Ascending aorta (tissue), 2 donors: ENCODE results near the gene SULT1B1. TPM values are rescaled to one million over a fixed set of nuclear protein-coding genes. Genes with fewer than 3 reads are reported as not detected.

Source experiments
- DNase-seq, 2 donors: peaks; one replicate each; pipeline ENCODE4 v3.0.0-alpha.2; 2019; ENCODE audit warnings: low spot score in 2 of 2
- H3K27ac ChIP-seq, 2 donors: fragments of 200-600 bp; sonication (generic); one replicate each; pipeline ENCODE4 v1.5.1; 2016 to 2017; ENCODE audit warnings: mild to moderate bottlenecking in 1 of 2
- H3K27me3 ChIP-seq: fragments of 200-600 bp; sonication (generic); one replicate; pipeline ENCODE4 v1.5.1; 2017
- H3K36me3 ChIP-seq, 2 donors: fragments of 200-600 bp; sonication (generic); one replicate each; pipeline ENCODE4 v1.5.1; 2016
- H3K4me1 ChIP-seq, 2 donors: fragments of 200-600 bp; sonication (generic); one replicate each; pipeline ENCODE4 v1.5.1; 2016 to 2017; ENCODE audit warnings: mild to moderate bottlenecking in 1 of 2
- H3K4me3 ChIP-seq, 2 donors: fragments of 200-600 bp; sonication (generic); one replicate each; pipeline ENCODE4 v1.5.1; 2016 to 2017; ENCODE audit warnings: mild to moderate bottlenecking in 1 of 2
- H3K9me3 ChIP-seq, 2 donors: fragments of 200-600 bp; sonication (generic); one replicate each; pipeline ENCODE4 v1.5.1; 2016
- CTCF ChIP-seq, 3 experiments: fragments of 200-600 bp in 2 of 3; fragments of 450-650 bp in 1 of 3; sonication (generic) in 2 of 3; IDR thresholded peaks; one replicate each; pipeline ENCODE4 v1.5.1; 2016 to 2019; ENCODE audit warnings: antibody characterized with exemption in 3 of 3, mild to moderate bottlenecking in 1 of 3, moderate library complexity in 1 of 3
- intact Hi-C: fragments of 100-400 bp; cut with DNase I; formaldehyde crosslinking; loops from one replicate; pipeline ENCODE4 v1.15.1; 2023
- total RNA-seq: library from RNA; depleted of rRNA; stranded (reverse); fragments of >200 nt; gene quantifications from one replicate; pipeline ENCODE4 v1.1.0, GENCODE V29; 2016

Gene SULT1B1
- total RNA-seq, 1 donor from 2014 or later, result 0.96 TPM

- Histone ChIP-seq H3K4me3 (no peak overlapping the region), H3K4me1 (no peaks in the 10 kb centered on the region), H3K36me3 (no peaks in the 10 kb centered on the region), H3K27ac (no peak overlapping the region), H3K9me3 (no peaks in the 10 kb centered on the region), H3K27me3 (no peaks in the 10 kb centered on the region)
- intact Hi-C loops, result no loop called here
- no peak for TF ChIP-seq CTCF (IDR thresholded peaks at IDR 0.05)
- no peak for DNase-seq
Observed at GRCh38 chr4:69748173-69748572, 12.2 kb downstream of the SULT1B1 start.

GRCh38 chr4:69744157-69744478, 16.3 kb downstream of the SULT1B1 start:
- no peaks in the 10 kb centered on the region for H3K4me1 ChIP-seq
- H3K4me3 ChIP-seq, result no peak overlapping the region
- no peaks in the 10 kb centered on the region for H3K27me3 ChIP-seq
- H3K36me3 ChIP-seq, result no peaks in the 10 kb centered on the region
- H3K9me3 ChIP-seq, result no peaks in the 10 kb centered on the region
- intact Hi-C loops, result no loop called here
- H3K27ac ChIP-seq, result no peak overlapping the region
- no peak for TF ChIP-seq CTCF (IDR thresholded peaks at IDR 0.05)
- DNase-seq, result no peak

GRCh38 chr4:69743476-69744156, 16.8 kb downstream of the SULT1B1 start:
- H3K36me3 ChIP-seq, result no peaks in the 10 kb centered on the region
- no peaks in the 10 kb centered on the region for H3K9me3 ChIP-seq
- TF ChIP-seq CTCF (IDR thresholded peaks at IDR 0.05), result no peak
- intact Hi-C loops, result no loop called here
- H3K27ac ChIP-seq, result no peak overlapping the region
- no peaks in the 10 kb centered on the region for H3K27me3 ChIP-seq
- H3K4me3 ChIP-seq, result no peak overlapping the region
- DNase-seq, result no peak
- H3K4me1 ChIP-seq, result no peaks in the 10 kb centered on the region

- H3K36me3 ChIP-seq, result no peaks in the 10 kb centered on the region
- no peak for DNase-seq
- no peaks in the 10 kb centered on the region for H3K4me1 ChIP-seq
- H3K4me3 ChIP-seq, result no peak overlapping the region
- H3K27ac ChIP-seq, result no peak overlapping the region
- H3K9me3 ChIP-seq, result no peaks in the 10 kb centered on the region
- TF ChIP-seq CTCF (IDR thresholded peaks at IDR 0.05), result no peak
- no peaks in the 10 kb centered on the region for H3K27me3 ChIP-seq
- intact Hi-C loops, result no loop called here
Observed at GRCh38 chr4:69742596-69742995, 17.8 kb downstream of the SULT1B1 start.

- no peaks in the 10 kb centered on the region for H3K4me1 ChIP-seq
- no peak overlapping the region for H3K4me3 ChIP-seq
- no peaks in the 10 kb centered on the region for H3K27me3 ChIP-seq
- no peaks in the 10 kb centered on the region for H3K9me3 ChIP-seq
- DNase-seq, result no peak
- intact Hi-C loops, result no loop called here
- H3K36me3 ChIP-seq, result no peaks in the 10 kb centered on the region
- H3K27ac ChIP-seq, result no peak overlapping the region
- TF ChIP-seq CTCF (IDR thresholded peaks at IDR 0.05), result no peak
Observed at GRCh38 chr4:69738872-69739271, 21.5 kb downstream of the SULT1B1 start.

GRCh38 chr4:69735119-69735518, 25.3 kb downstream of the SULT1B1 start:
- Histone ChIP-seq H3K36me3 (no peaks in the 10 kb centered on the region), H3K4me1 (no peaks in the 10 kb centered on the region), H3K27ac (no peak overlapping the region), H3K9me3 (no peaks in the 10 kb centered on the region), H3K27me3 (no peaks in the 10 kb centered on the region), H3K4me3 (no peak overlapping the region)
- intact Hi-C loops, result no loop called here
- TF ChIP-seq CTCF (IDR thresholded peaks at IDR 0.05), result no peak
- DNase-seq, result no peak
